Spleen (tissue), 11 donors: ENCODE results near the gene PSMA7. TPM values are rescaled to one million over a fixed set of nuclear protein-coding genes. Genes with fewer than 3 reads are reported as not detected.
A peak's percentile ranks its signal among the peaks of the same experiment; 100 is the strongest.

Source experiments
- DNase-seq: peaks from one replicate; pipeline ENCODE4 v3.0.0-alpha.2; 2020
- H3K27ac ChIP-seq, 8 donors: fragments of 200-600 bp; sonication (generic) in 7 of 8; 1 replicate in 4 of 8; 2 replicates in 4 of 8; pipeline versions ENCODE4 v1.5.0 to v1.8.0; 2016 to 2021; ENCODE audit warnings: inconsistent platforms in 4 of 8, mild to moderate bottlenecking in 4 of 8, moderate library complexity in 1 of 8
- H3K27me3 ChIP-seq, 7 donors: fragments of 200-600 bp; sonication (generic) in 6 of 7; replicated peaks in 1 of 7; 1 replicate in 4 of 7; 2 replicates in 3 of 7; pipeline versions ENCODE4 v1.5.0 to v1.8.0; 2016 to 2021; ENCODE audit warnings: inconsistent platforms in 3 of 7, mild to moderate bottlenecking in 1 of 7
- H3K36me3 ChIP-seq, 6 donors: fragments of 200-600 bp; sonication (generic) in 5 of 6; 1 replicate in 4 of 6; 2 replicates in 2 of 6; pipeline versions ENCODE4 v1.5.0 to v1.8.0; 2016 to 2021; ENCODE audit warnings: inconsistent platforms in 2 of 6
- H3K4me1 ChIP-seq, 6 donors: fragments of 200-600 bp; sonication (generic) in 5 of 6; 1 replicate in 3 of 6; 2 replicates in 3 of 6; pipeline versions ENCODE4 v1.5.0 to v1.8.0; 2016 to 2021; ENCODE audit warnings: inconsistent platforms in 3 of 6
- H3K4me3 ChIP-seq, 8 donors: fragments of 200-600 bp; sonication (generic) in 7 of 8; 1 replicate in 4 of 8; 2 replicates in 4 of 8; pipeline versions ENCODE4 v1.5.0 to v1.8.0; 2016 to 2021; ENCODE audit warnings: inconsistent platforms in 4 of 8, mild to moderate bottlenecking in 4 of 8, moderate library complexity in 2 of 8
- H3K9me3 ChIP-seq, 8 donors: fragments of 200-600 bp; sonication (generic) in 7 of 8; 1 replicate in 4 of 8; 2 replicates in 4 of 8; pipeline versions ENCODE4 v1.5.0 to v1.8.0; 2016 to 2021; ENCODE audit warnings: inconsistent platforms in 4 of 8
- CTCF ChIP-seq, 11 experiments: fragments of 200-600 bp in 7 of 11; fragments of 450-650 bp in 4 of 11; sonication (generic) in 4 of 11; IDR thresholded peaks in 8 of 11; conservative IDR thresholded peaks in 3 of 11; 1 replicate in 7 of 11; 2 replicates in 4 of 11; pipeline versions ENCODE4 v1.4.0 to v1.8.0; 2016 to 2021; ENCODE audit warnings: antibody characterized with exemption in 11 of 11, inconsistent platforms in 4 of 11, mild to moderate bottlenecking in 1 of 11
- POLR2A ChIP-seq, 3 donors: fragments of 450-650 bp; IDR thresholded peaks; one replicate each; pipeline ENCODE4 v1.5.1; 2017; ENCODE audit warnings: antibody characterized with exemption in 3 of 3, mild to moderate bottlenecking in 1 of 3
- POLR2AphosphoS5 ChIP-seq, 3 donors: sonication (generic); formaldehyde crosslinking; IDR thresholded peaks; one replicate each; pipeline ENCODE4 v1.5.1; 2017; ENCODE audit warnings: antibody characterized with exemption in 3 of 3
- WGBS, 5 donors: extraction: QIAGEN DNeasy Blood & Tissue Kit in 3 of 5; methylation state at CpG; one replicate each; pipeline versions ENCODE4 v1.1.5 to v1.1.7; 2013 to 2018; 5-methylcytosine and 5-hydroxymethylcytosine counted together
- intact Hi-C: fragments of 100-400 bp; cut with DNase I; formaldehyde crosslinking; loops from one replicate; pipeline ENCODE4 v1.15.0; 2023; ENCODE audit warnings: low total_unique reads
- polyA plus RNA-seq, 3 donors: library from polyadenylated mRNA; stranded (reverse); fragments of 200-250 nt; gene quantifications; one replicate each; pipeline ENCODE4 v1.2.1, GENCODE V29; 2013
- total RNA-seq, 7 donors: library from RNA; depleted of rRNA in 3 of 7; stranded (reverse); fragments of >200 nt in 3 of 7; fragmentation: NEBNext Ultra II Directional in 4 of 7; extraction: Animal tissue kit (Norgen Biotek cat#: 25700) in 4 of 7; gene quantifications; one replicate each; pipeline versions ENCODE4 v1.1.0 to v1.2.1, GENCODE V29; 2016 to 2021
- donor health status: healthy with polysubstance abuse.
- donor health status: DM: no; HTN: no; CAD: no; lungs with moderate emphysema.
- donor health status: DM: no; HTN: no; CAD: no.
- donor health status: Bipolar disorder and iron deficiency.
- donor health status: healthy.
- donor health status: DM: no; HTN: no; CAD: no.
- donor health status: DM: yes; HTN: yes; CAD: no.

PSMA7 gene
- total and polyA plus RNA-seq, 10 donors = 157 to 281 (median 184) TPM

GRCh38 chr20:62122654-62123449 is 20.3 kb downstream of the PSMA7 start:
- Histone ChIP-seq H3K4me1 (peaks cover 7 to 61% (median 30%) of the 10 kb centered on the region in 6 donors), H3K9me3 (no peaks in the 10 kb centered on the region), H3K27me3 (peaks cover 0 to 14% (median 0%) of the 10 kb centered on the region in 7 donors), H3K27ac (peak overlapping the region; percentile 69 to 97 (median 92)), H3K36me3 (peaks cover 0 to 40% (median 29%) of the 10 kb centered on the region in 6 donors), H3K4me3 (peak overlapping the region; percentile 67 to 96 (median 86))
- no peak for TF ChIP-seq CTCF (IDR thresholded peaks at IDR 0.05 in 8 of 11, conservative IDR thresholded peaks at IDR 0.05 in 3 of 11)
- no peak for TF ChIP-seq POLR2A (IDR thresholded peaks at IDR 0.05)
- TF ChIP-seq POLR2AphosphoS5 (IDR thresholded peaks at IDR 0.05) = peak in 1 of 3 donors; percentile 9
- intact Hi-C loops = loop anchor here (5.0 kb wide), 1 partner anchor 56 kb away; the partner anchor contains the start of gene TAF4
- WGBS, 5 donors = 0 to 2% (median 1%) methylated on average over 9 to 77 of the region's 77 CpGs
- peak; percentile 92 for DNase-seq

GRCh38 chr20:62121776-62122653 is 21.2 kb downstream of the PSMA7 start, which contains the start of gene LSM14B:
TSS of gene LSM14B (plus strand) at chr20:62122475. CDS start at chr20:62122667, 192 bp downstream.
- WGBS, 5 donors = 0 to 1% (median 0%) methylated on average over 7 to 124 of the region's 124 CpGs
- intact Hi-C loops = loop anchor here (5.0 kb wide), 1 partner anchor 55 kb away; the partner anchor contains the start of gene TAF4

GRCh38 chr20:62120990-62121775 is 22.0 kb downstream of the PSMA7 start:
- H3K36me3 ChIP-seq = peaks cover 0 to 23% (median 13%) of the 10 kb centered on the region in 6 donors
- DNase-seq = no peak
- TF ChIP-seq POLR2AphosphoS5 (IDR thresholded peaks at IDR 0.05) = peak in 2 of 3 donors; percentile 51 to 69
- TF ChIP-seq POLR2A (IDR thresholded peaks at IDR 0.05) = peak in 1 of 3 donors; percentile 22
- TF ChIP-seq CTCF (IDR thresholded peaks at IDR 0.05 in 8 of 11, conservative IDR thresholded peaks at IDR 0.05 in 3 of 11) = no peak
- H3K9me3 ChIP-seq = peaks cover 0 to 11% (median 0%) of the 10 kb centered on the region in 8 donors
- 19 to 21% (median 19%) methylated on average over 45 of the region's 45 CpGs for WGBS, 5 donors
- peak overlapping the region; percentile 65 to 97 (median 94) for H3K27ac ChIP-seq
- intact Hi-C loops = loop anchor here (5.0 kb wide), 1 partner anchor 54 kb away; the partner anchor contains the start of gene TAF4
- H3K4me3 ChIP-seq = peak overlapping the region; percentile 59 to 96 (median 86)
- H3K27me3 ChIP-seq = peaks cover 0 to 28% (median 0%) of the 10 kb centered on the region in 7 donors
- peaks cover 7 to 63% (median 37%) of the 10 kb centered on the region in 6 donors for H3K4me1 ChIP-seq

More at GRCh38 chr20:62121776-62122653, 21.2 kb downstream of the PSMA7 start, which contains the start of gene LSM14B:
- H3K27ac ChIP-seq = peak within 1 kb of the TSS; percentile 70 to 97 (median 94)
- H3K36me3 ChIP-seq = peaks cover 0 to 31% (median 21%) of the 10 kb centered on the region in 6 donors
- H3K4me3 ChIP-seq = peak within 1 kb of the TSS; percentile 67 to 96 (median 86)
- TF ChIP-seq POLR2AphosphoS5 (IDR thresholded peaks at IDR 0.05) (peak; percentile 76 to 85 (median 83)), POLR2A (IDR thresholded peaks at IDR 0.05) (peak in 2 of 3 donors; percentile 12 to 50), CTCF (IDR thresholded peaks at IDR 0.05 in 8 of 11, conservative IDR thresholded peaks at IDR 0.05 in 3 of 11) (no peak)
- H3K9me3 ChIP-seq = peaks cover 0 to 3% (median 0%) of the 10 kb centered on the region in 8 donors
- H3K27me3 ChIP-seq = peaks cover 0 to 23% (median 0%) of the 10 kb centered on the region in 7 donors
- DNase-seq = peak; percentile 99
- H3K4me1 ChIP-seq = peaks cover 7 to 68% (median 36%) of the 10 kb centered on the region in 6 donors
